NCI-H345 treated with DMSO at 0.1 percent for 48 hours (cell line): ENCODE measurements around the gene EPHB6.

ENCODE experiments used
- DNase-seq: peaks from one replicate; lab custom pipeline; 2025; ENCODE audit not compliant: unreplicated experiment; lab: John Stamatoyannopoulos, UW

EPHB6 gene

GRCh38 chr7:142918901-142919300 lies 64.0 kb downstream of the EPHB6 start:
- DNase-seq, result no peak

GRCh38 chr7:142919656-142920055 lies 64.8 kb downstream of the EPHB6 start:
- DNase-seq, result no peak
